SK-N-SH (cell line): ENCODE data around the gene ATF6.

Experiments used
- FOXM1 ChIP-seq: IDR thresholded peaks from 2 replicates; pipeline ENCODE4 v1.4.0; 2012; ENCODE audit warnings: low read depth, mild to moderate bottlenecking
- RFX5 ChIP-seq: IDR thresholded peaks from 2 replicates; pipeline ENCODE4 v1.6.1; 2012; ENCODE audit warnings: mild to moderate bottlenecking, improper control_type of control experiment, low read length
- SMC3 ChIP-seq: IDR thresholded peaks from 2 replicates; pipeline ENCODE4 v1.6.1; 2012; ENCODE audit warnings: low read depth, low read length, improper control_type of control experiment
- TEAD4 ChIP-seq: IDR thresholded peaks from 2 replicates; pipeline ENCODE4 v1.4.0; 2012; ENCODE audit warnings: mild to moderate bottlenecking, borderline replicate concordance; ENCODE audit not compliant: insufficient read depth
- TF ChIP-seq, protein P1 (sequence below): fragments of 200-600 bp; sonication (generic); IDR thresholded peaks from 2 replicates; pipeline ENCODE4 v1.6.1; 2017; ENCODE audit warnings: antibody characterized with exemption, mild to moderate bottlenecking, moderate library complexity
- TF ChIP-seq, protein P2 (sequence below): IDR thresholded peaks from 2 replicates; pipeline ENCODE4 v1.6.1; 2012; ENCODE audit warnings: mild to moderate bottlenecking, low read depth, low read length, moderate library complexity
- TF ChIP-seq, protein P3 (sequence below): fragments of 150-350 bp; IDR thresholded peaks from 2 replicates; pipeline ENCODE4 v1.6.1; 2016; ENCODE audit warnings: mild to moderate bottlenecking, low read depth, low read length

DNA sequence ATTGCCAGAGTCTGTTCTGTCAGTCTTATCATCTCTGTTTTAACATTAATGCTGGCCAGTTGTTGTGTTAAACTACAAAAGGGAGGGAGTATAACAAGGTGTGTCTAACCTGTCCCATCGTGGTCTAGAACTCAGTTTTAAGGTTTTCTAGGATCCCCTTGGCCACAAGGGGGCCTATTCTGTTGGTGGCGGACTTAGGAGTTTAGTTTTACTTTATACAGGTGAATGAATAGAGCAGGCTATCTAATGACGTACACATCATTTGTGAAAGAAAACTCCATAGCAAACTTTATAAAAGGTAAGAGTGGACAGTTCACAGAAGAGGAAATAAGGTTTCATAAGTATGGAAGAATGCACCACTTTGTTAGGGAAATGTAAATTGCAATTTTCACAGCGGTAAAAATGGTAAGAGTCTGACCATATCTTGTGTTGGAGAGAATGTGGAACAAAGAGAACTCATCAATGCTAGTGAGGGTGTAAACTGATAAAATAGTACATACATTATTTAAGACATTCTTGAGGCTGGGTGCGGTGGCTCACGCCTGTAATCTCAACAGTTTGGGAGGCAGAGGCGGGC, 2.5 kb upstream of the ATF6 start:
- no peak for TF ChIP-seq TEAD4
- TF ChIP-seq, protein P1, sequence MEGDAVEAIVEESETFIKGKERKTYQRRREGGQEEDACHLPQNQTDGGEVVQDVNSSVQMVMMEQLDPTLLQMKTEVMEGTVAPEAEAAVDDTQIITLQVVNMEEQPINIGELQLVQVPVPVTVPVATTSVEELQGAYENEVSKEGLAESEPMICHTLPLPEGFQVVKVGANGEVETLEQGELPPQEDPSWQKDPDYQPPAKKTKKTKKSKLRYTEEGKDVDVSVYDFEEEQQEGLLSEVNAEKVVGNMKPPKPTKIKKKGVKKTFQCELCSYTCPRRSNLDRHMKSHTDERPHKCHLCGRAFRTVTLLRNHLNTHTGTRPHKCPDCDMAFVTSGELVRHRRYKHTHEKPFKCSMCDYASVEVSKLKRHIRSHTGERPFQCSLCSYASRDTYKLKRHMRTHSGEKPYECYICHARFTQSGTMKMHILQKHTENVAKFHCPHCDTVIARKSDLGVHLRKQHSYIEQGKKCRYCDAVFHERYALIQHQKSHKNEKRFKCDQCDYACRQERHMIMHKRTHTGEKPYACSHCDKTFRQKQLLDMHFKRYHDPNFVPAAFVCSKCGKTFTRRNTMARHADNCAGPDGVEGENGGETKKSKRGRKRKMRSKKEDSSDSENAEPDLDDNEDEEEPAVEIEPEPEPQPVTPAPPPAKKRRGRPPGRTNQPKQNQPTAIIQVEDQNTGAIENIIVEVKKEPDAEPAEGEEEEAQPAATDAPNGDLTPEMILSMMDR, result peak; percentile 65
- TF ChIP-seq FOXM1, result no peak
- no peak for TF ChIP-seq RFX5
- TF ChIP-seq, protein P2, sequence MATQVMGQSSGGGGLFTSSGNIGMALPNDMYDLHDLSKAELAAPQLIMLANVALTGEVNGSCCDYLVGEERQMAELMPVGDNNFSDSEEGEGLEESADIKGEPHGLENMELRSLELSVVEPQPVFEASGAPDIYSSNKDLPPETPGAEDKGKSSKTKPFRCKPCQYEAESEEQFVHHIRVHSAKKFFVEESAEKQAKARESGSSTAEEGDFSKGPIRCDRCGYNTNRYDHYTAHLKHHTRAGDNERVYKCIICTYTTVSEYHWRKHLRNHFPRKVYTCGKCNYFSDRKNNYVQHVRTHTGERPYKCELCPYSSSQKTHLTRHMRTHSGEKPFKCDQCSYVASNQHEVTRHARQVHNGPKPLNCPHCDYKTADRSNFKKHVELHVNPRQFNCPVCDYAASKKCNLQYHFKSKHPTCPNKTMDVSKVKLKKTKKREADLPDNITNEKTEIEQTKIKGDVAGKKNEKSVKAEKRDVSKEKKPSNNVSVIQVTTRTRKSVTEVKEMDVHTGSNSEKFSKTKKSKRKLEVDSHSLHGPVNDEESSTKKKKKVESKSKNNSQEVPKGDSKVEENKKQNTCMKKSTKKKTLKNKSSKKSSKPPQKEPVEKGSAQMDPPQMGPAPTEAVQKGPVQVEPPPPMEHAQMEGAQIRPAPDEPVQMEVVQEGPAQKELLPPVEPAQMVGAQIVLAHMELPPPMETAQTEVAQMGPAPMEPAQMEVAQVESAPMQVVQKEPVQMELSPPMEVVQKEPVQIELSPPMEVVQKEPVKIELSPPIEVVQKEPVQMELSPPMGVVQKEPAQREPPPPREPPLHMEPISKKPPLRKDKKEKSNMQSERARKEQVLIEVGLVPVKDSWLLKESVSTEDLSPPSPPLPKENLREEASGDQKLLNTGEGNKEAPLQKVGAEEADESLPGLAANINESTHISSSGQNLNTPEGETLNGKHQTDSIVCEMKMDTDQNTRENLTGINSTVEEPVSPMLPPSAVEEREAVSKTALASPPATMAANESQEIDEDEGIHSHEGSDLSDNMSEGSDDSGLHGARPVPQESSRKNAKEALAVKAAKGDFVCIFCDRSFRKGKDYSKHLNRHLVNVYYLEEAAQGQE, result no peak
- TF ChIP-seq, protein P3, sequence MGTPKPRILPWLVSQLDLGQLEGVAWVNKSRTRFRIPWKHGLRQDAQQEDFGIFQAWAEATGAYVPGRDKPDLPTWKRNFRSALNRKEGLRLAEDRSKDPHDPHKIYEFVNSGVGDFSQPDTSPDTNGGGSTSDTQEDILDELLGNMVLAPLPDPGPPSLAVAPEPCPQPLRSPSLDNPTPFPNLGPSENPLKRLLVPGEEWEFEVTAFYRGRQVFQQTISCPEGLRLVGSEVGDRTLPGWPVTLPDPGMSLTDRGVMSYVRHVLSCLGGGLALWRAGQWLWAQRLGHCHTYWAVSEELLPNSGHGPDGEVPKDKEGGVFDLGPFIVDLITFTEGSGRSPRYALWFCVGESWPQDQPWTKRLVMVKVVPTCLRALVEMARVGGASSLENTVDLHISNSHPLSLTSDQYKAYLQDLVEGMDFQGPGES, result no peak
- TF ChIP-seq SMC3, result peak; percentile 21; the same call in 1 of the 2 replicates
